Measurements from ENCODE around the gene APOL6.
A peak's percentile ranks its signal among the peaks of the same experiment; 100 is the strongest.
"Not testable (repeated sequence)": the region's sequence is repeated elsewhere in the genome, so short reads cannot be mapped to it uniquely, and the experiment has no call there.

APOL6 gene

GRCh38 chr22:35695202-35695601, 47.0 kb downstream of the APOL6 start:
- no peak for DNase-seq
- no peak overlapping the region for H3K27ac ChIP-seq (ENCODE audit: insufficient read depth in 1 of 2, low read depth in 1 of 2, low read length in 2 of 2, poor library complexity in 1 of 2, severe bottlenecking in 2 of 2)
- no peaks in the 10 kb centered on the region for H3K36me3 ChIP-seq (ENCODE audit: control insufficient read depth in 4 of 4, insufficient read depth in 4 of 4, low read length in 3 of 4)
- WGBS (ENCODE audit: insufficient coverage), result 94% methylated on average over 8 of the region's 13 CpGs
- peaks cover 0 to 5% (median 0%) of the 10 kb centered on the region in 5 experiments for H3K9me3 ChIP-seq (ENCODE audit: control extremely low read depth in 1 of 5, control insufficient read depth in 4 of 5, insufficient read depth in 2 of 5, low read depth in 1 of 5, low read length in 4 of 5)
- ChIA-PET CTCF (no interaction called here), POLR2A (no interaction called here)
- H3K4me3 ChIP-seq (ENCODE audit: control insufficient read depth in 1 of 7, extremely low read depth in 1 of 7, insufficient read depth in 4 of 7, low read depth in 2 of 7, low read length in 6 of 7), result no peak overlapping the region
- no peaks in the 10 kb centered on the region for H3K4me1 ChIP-seq (ENCODE audit: control extremely low read depth in 1 of 4, control insufficient read depth in 4 of 4, insufficient read depth in 4 of 4, low read length in 3 of 4)
- no peaks in the 10 kb centered on the region for H3K27me3 ChIP-seq (replicated peaks in 2 of 5; ENCODE audit: control insufficient read depth in 4 of 5, insufficient read depth in 5 of 5, low read length in 4 of 5)

GRCh38 chr22:35697142-35697541, 48.9 kb downstream of the APOL6 start:
- no peaks in the 10 kb centered on the region for H3K36me3 ChIP-seq (ENCODE audit: control insufficient read depth in 4 of 4, insufficient read depth in 4 of 4, low read length in 3 of 4)
- ChIA-PET CTCF (no interaction called here), POLR2A (no interaction called here)
- no peaks in the 10 kb centered on the region for H3K4me1 ChIP-seq (ENCODE audit: control extremely low read depth in 1 of 4, control insufficient read depth in 4 of 4, insufficient read depth in 4 of 4, low read length in 3 of 4)
- H3K4me3 ChIP-seq (ENCODE audit: control insufficient read depth in 1 of 7, extremely low read depth in 1 of 7, insufficient read depth in 4 of 7, low read depth in 2 of 7, low read length in 6 of 7), result no peak overlapping the region
- peaks cover 0 to 5% (median 0%) of the 10 kb centered on the region in 5 experiments for H3K9me3 ChIP-seq (ENCODE audit: control extremely low read depth in 1 of 5, control insufficient read depth in 4 of 5, insufficient read depth in 2 of 5, low read depth in 1 of 5, low read length in 4 of 5)
- no peaks in the 10 kb centered on the region for H3K27me3 ChIP-seq (replicated peaks in 2 of 5; ENCODE audit: control insufficient read depth in 4 of 5, insufficient read depth in 5 of 5, low read length in 4 of 5)
- H3K27ac ChIP-seq (ENCODE audit: insufficient read depth in 1 of 2, low read depth in 1 of 2, low read length in 2 of 2, poor library complexity in 1 of 2, severe bottlenecking in 2 of 2), result no peak overlapping the region
- WGBS (ENCODE audit: insufficient coverage), result 86% methylated on average over 6 of the region's 14 CpGs
- DNase-seq, result peak in 2 of 3 donors; percentile 57 to 60

GRCh38 chr22:35699852-35700251, 51.6 kb downstream of the APOL6 start:
- POLR2A ChIA-PET; H3K4me3 ChIP-seq (ENCODE audit: control insufficient read depth in 1 of 7, extremely low read depth in 1 of 7, insufficient read depth in 4 of 7, low read depth in 2 of 7, low read length in 6 of 7); CTCF ChIA-PET; H3K27ac ChIP-seq (ENCODE audit: insufficient read depth in 1 of 2, low read depth in 1 of 2, low read length in 2 of 2, poor library complexity in 1 of 2, severe bottlenecking in 2 of 2); H3K9me3 ChIP-seq (ENCODE audit: control extremely low read depth in 1 of 5, control insufficient read depth in 4 of 5, insufficient read depth in 2 of 5, low read depth in 1 of 5, low read length in 4 of 5); H3K36me3 ChIP-seq (ENCODE audit: control insufficient read depth in 4 of 4, insufficient read depth in 4 of 4, low read length in 3 of 4); H3K27me3 ChIP-seq (replicated peaks in 2 of 5; ENCODE audit: control insufficient read depth in 4 of 5, insufficient read depth in 5 of 5, low read length in 4 of 5); H3K4me1 ChIP-seq (ENCODE audit: control extremely low read depth in 1 of 4, control insufficient read depth in 4 of 4, insufficient read depth in 4 of 4, low read length in 3 of 4): not testable (repeated sequence)
- DNase-seq, result peak in 2 of 3 donors; percentile 42 to 53
- no CpG with 5 or more reads among the region's 6 CpGs for WGBS (ENCODE audit: insufficient coverage)

GRCh38 chr22:35703861-35704584, 55.8 kb downstream of the APOL6 start:
- H3K36me3 ChIP-seq (ENCODE audit: control insufficient read depth in 4 of 4, insufficient read depth in 4 of 4, low read length in 3 of 4), result no peaks in the 10 kb centered on the region
- ChIA-PET POLR2A (no interaction called here), CTCF (no interaction called here)
- no peaks in the 10 kb centered on the region for H3K4me1 ChIP-seq (ENCODE audit: control extremely low read depth in 1 of 4, control insufficient read depth in 4 of 4, insufficient read depth in 4 of 4, low read length in 3 of 4)
- H3K9me3 ChIP-seq (ENCODE audit: control extremely low read depth in 1 of 5, control insufficient read depth in 4 of 5, insufficient read depth in 2 of 5, low read depth in 1 of 5, low read length in 4 of 5), result no peaks in the 10 kb centered on the region
- no peaks in the 10 kb centered on the region for H3K27me3 ChIP-seq (replicated peaks in 2 of 5; ENCODE audit: control insufficient read depth in 4 of 5, insufficient read depth in 5 of 5, low read length in 4 of 5)
- no peak overlapping the region for H3K4me3 ChIP-seq (ENCODE audit: control insufficient read depth in 1 of 7, extremely low read depth in 1 of 7, insufficient read depth in 4 of 7, low read depth in 2 of 7, low read length in 6 of 7)
- WGBS (ENCODE audit: insufficient coverage), result 98% methylated on average over 7 of the region's 7 CpGs
- H3K27ac ChIP-seq (ENCODE audit: insufficient read depth in 1 of 2, low read depth in 1 of 2, low read length in 2 of 2, poor library complexity in 1 of 2, severe bottlenecking in 2 of 2), result no peak overlapping the region
- DNase-seq, result no peak

GRCh38 chr22:35705141-35705540, 56.9 kb downstream of the APOL6 start:
- no peaks in the 10 kb centered on the region for H3K9me3 ChIP-seq (ENCODE audit: control extremely low read depth in 1 of 5, control insufficient read depth in 4 of 5, insufficient read depth in 2 of 5, low read depth in 1 of 5, low read length in 4 of 5)
- no peak overlapping the region for H3K27ac ChIP-seq (ENCODE audit: insufficient read depth in 1 of 2, low read depth in 1 of 2, low read length in 2 of 2, poor library complexity in 1 of 2, severe bottlenecking in 2 of 2)
- ChIA-PET CTCF (no interaction called here), POLR2A (no interaction called here)
- H3K4me3 ChIP-seq (ENCODE audit: control insufficient read depth in 1 of 7, extremely low read depth in 1 of 7, insufficient read depth in 4 of 7, low read depth in 2 of 7, low read length in 6 of 7), result no peak overlapping the region
- H3K4me1 ChIP-seq (ENCODE audit: control extremely low read depth in 1 of 4, control insufficient read depth in 4 of 4, insufficient read depth in 4 of 4, low read length in 3 of 4), result no peaks in the 10 kb centered on the region
- no peak for DNase-seq
- no peaks in the 10 kb centered on the region for H3K36me3 ChIP-seq (ENCODE audit: control insufficient read depth in 4 of 4, insufficient read depth in 4 of 4, low read length in 3 of 4)
- WGBS (ENCODE audit: insufficient coverage), result 100% methylated on average over 1 of the region's 3 CpGs
- H3K27me3 ChIP-seq (replicated peaks in 2 of 5; ENCODE audit: control insufficient read depth in 4 of 5, insufficient read depth in 5 of 5, low read length in 4 of 5), result no peaks in the 10 kb centered on the region

GRCh38 chr22:35708453-35708852, 60.2 kb downstream of the APOL6 start:
- 95% methylated on average over 6 of the region's 7 CpGs for WGBS (ENCODE audit: insufficient coverage)

GRCh38 chr22:35708917-35709316, 60.7 kb downstream of the APOL6 start:
- Histone ChIP-seq H3K36me3 (ENCODE audit: control insufficient read depth in 4 of 4, insufficient read depth in 4 of 4, low read length in 3 of 4) (no peaks in the 10 kb centered on the region), H3K9me3 (ENCODE audit: control extremely low read depth in 1 of 5, control insufficient read depth in 4 of 5, insufficient read depth in 2 of 5, low read depth in 1 of 5, low read length in 4 of 5) (peaks cover 0 to 6% (median 2%) of the 10 kb centered on the region in 5 experiments), H3K27ac (ENCODE audit: insufficient read depth in 1 of 2, low read depth in 1 of 2, low read length in 2 of 2, poor library complexity in 1 of 2, severe bottlenecking in 2 of 2) (no peak overlapping the region), H3K27me3 (replicated peaks in 2 of 5; ENCODE audit: control insufficient read depth in 4 of 5, insufficient read depth in 5 of 5, low read length in 4 of 5) (no peaks in the 10 kb centered on the region), H3K4me1 (ENCODE audit: control extremely low read depth in 1 of 4, control insufficient read depth in 4 of 4, insufficient read depth in 4 of 4, low read length in 3 of 4) (no peaks in the 10 kb centered on the region), H3K4me3 (ENCODE audit: control insufficient read depth in 1 of 7, extremely low read depth in 1 of 7, insufficient read depth in 4 of 7, low read depth in 2 of 7, low read length in 6 of 7) (no peak overlapping the region)
- WGBS (ENCODE audit: insufficient coverage), result 98% methylated on average over 4 of the region's 7 CpGs
- POLR2A ChIA-PET, result no interaction called here
- peak in 1 of 3 donors; percentile 15 for DNase-seq
- CTCF ChIA-PET, result no interaction called here

More at GRCh38 chr22:35708453-35708852, 60.2 kb downstream of the APOL6 start:
- Histone ChIP-seq H3K27ac (ENCODE audit: insufficient read depth in 1 of 2, low read depth in 1 of 2, low read length in 2 of 2, poor library complexity in 1 of 2, severe bottlenecking in 2 of 2) (no peak overlapping the region), H3K4me3 (ENCODE audit: control insufficient read depth in 1 of 7, extremely low read depth in 1 of 7, insufficient read depth in 4 of 7, low read depth in 2 of 7, low read length in 6 of 7) (no peak overlapping the region), H3K36me3 (ENCODE audit: control insufficient read depth in 4 of 4, insufficient read depth in 4 of 4, low read length in 3 of 4) (no peaks in the 10 kb centered on the region), H3K27me3 (replicated peaks in 2 of 5; ENCODE audit: control insufficient read depth in 4 of 5, insufficient read depth in 5 of 5, low read length in 4 of 5) (no peaks in the 10 kb centered on the region), H3K9me3 (ENCODE audit: control extremely low read depth in 1 of 5, control insufficient read depth in 4 of 5, insufficient read depth in 2 of 5, low read depth in 1 of 5, low read length in 4 of 5) (peaks cover 0 to 6% (median 2%) of the 10 kb centered on the region in 5 experiments), H3K4me1 (ENCODE audit: control extremely low read depth in 1 of 4, control insufficient read depth in 4 of 4, insufficient read depth in 4 of 4, low read length in 3 of 4) (no peaks in the 10 kb centered on the region)
- ChIA-PET POLR2A (no interaction called here), CTCF (no interaction called here)
- no peak for DNase-seq

Data from common myeloid progenitor, CD34-positive (primary cell).